AG09319 (cell line): ENCODE measurements around the gene ANK2.

Source experiments
- DNase-seq: peaks from one replicate; pipeline ENCODE4 v3.0.0-alpha.2; 2010; ENCODE audit warnings: low read depth; ENCODE audit errors: extremely low read depth
- CTCF ChIP-seq: IDR thresholded peaks from 2 replicates; pipeline ENCODE4 v1.5.1; 2011; ENCODE audit warnings: low read depth, mild to moderate bottlenecking, inconsistent platforms, low read length, moderate library complexity

ANK2 gene

GRCh38 chr4:113311047-113311446 lies 261.6 kb downstream of the ANK2 start:
- DNase-seq = no peak
- no peak for TF ChIP-seq CTCF

GRCh38 chr4:113312529-113312928 lies 263.1 kb downstream of the ANK2 start:
- DNase-seq = no peak
- no peak for TF ChIP-seq CTCF

GRCh38 chr4:113314426-113314825 lies 265.0 kb downstream of the ANK2 start:
- no peak for DNase-seq
- no peak for TF ChIP-seq CTCF

GRCh38 chr4:113316879-113317278 lies 267.4 kb downstream of the ANK2 start:
- DNase-seq = no peak
- no peak for TF ChIP-seq CTCF

GRCh38 chr4:113317523-113317922 lies 268.1 kb downstream of the ANK2 start:
- DNase-seq = no peak
- no peak for TF ChIP-seq CTCF

- no peak for DNase-seq
- TF ChIP-seq CTCF = no peak
Measured at GRCh38 chr4:113322736-113323135, 273.3 kb downstream of the ANK2 start.

GRCh38 chr4:113325876-113326615 lies 276.6 kb downstream of the ANK2 start:
- TF ChIP-seq CTCF = no peak
- DNase-seq = no peak
